ENCODE measurements around the gene PON3. TPM values are rescaled to one million over a fixed set of nuclear protein-coding genes. Genes with fewer than 3 reads are reported as not detected.

PON3 gene
- total RNA-seq, 1 donor from 2014 or later, result not detected

GRCh38 chr7:95342029-95342428 lies 54.1 kb downstream of the PON3 start:
- no peak for DNase-seq (ENCODE audit: low read depth)

GRCh38 chr7:95340491-95340890 lies 55.7 kb downstream of the PON3 start:
- DNase-seq (ENCODE audit: low read depth), result no peak

- DNase-seq (ENCODE audit: low read depth), result no peak
These were observed 57.3 kb downstream of the PON3 start for GRCh38 chr7:95338832-95339231.

- peak; percentile 53 for DNase-seq (ENCODE audit: low read depth)
These were observed 61.1 kb downstream of the PON3 start for GRCh38 chr7:95335093-95335492.

- DNase-seq (ENCODE audit: low read depth), result peak; percentile 25
These were observed 61.7 kb downstream of the PON3 start for GRCh38 chr7:95334447-95334846.

GRCh38 chr7:95330961-95331337 lies 65.2 kb downstream of the PON3 start:
- DNase-seq (ENCODE audit: low read depth), result peak; percentile 5

GRCh38 chr7:95330204-95330960 lies 65.8 kb downstream of the PON3 start:
- DNase-seq (ENCODE audit: low read depth), result peak; percentile 58

GRCh38 chr7:95327356-95327755 lies 68.8 kb downstream of the PON3 start:
- DNase-seq (ENCODE audit: low read depth), result no peak

GRCh38 chr7:95324431-95324830 lies 71.7 kb downstream of the PON3 start, which contains the start of gene PON1:
Gene PON1, minus strand, starts transcription at chr7:95324532. Its CDS starts 57 bp downstream, at chr7:95324475.
- no peak for DNase-seq (ENCODE audit: low read depth)

- DNase-seq (ENCODE audit: low read depth), result no peak
These were observed 72.6 kb downstream of the PON3 start for GRCh38 chr7:95323410-95324129.

- DNase-seq (ENCODE audit: low read depth), result no peak
These were observed 73.3 kb downstream of the PON3 start for GRCh38 chr7:95322854-95323253.

GRCh38 chr7:95322396-95322795 lies 73.8 kb downstream of the PON3 start:
- no peak for DNase-seq (ENCODE audit: low read depth)

GRCh38 chr7:95321720-95322119 lies 74.5 kb downstream of the PON3 start:
- no peak for DNase-seq (ENCODE audit: low read depth)

- DNase-seq (ENCODE audit: low read depth), result no peak
These were observed 75.5 kb downstream of the PON3 start for GRCh38 chr7:95320651-95321050.

- no peak for DNase-seq (ENCODE audit: low read depth)
These were observed 76.6 kb downstream of the PON3 start for GRCh38 chr7:95319570-95319969.

GRCh38 chr7:95318501-95319100 lies 77.6 kb downstream of the PON3 start:
- no peak for DNase-seq (ENCODE audit: low read depth)

GRCh38 chr7:95317966-95318365 lies 78.2 kb downstream of the PON3 start:
- DNase-seq (ENCODE audit: low read depth), result no peak

- DNase-seq (ENCODE audit: low read depth), result no peak
These were observed 78.6 kb downstream of the PON3 start for GRCh38 chr7:95317546-95317945.

- DNase-seq (ENCODE audit: low read depth), result no peak
These were observed 79.6 kb downstream of the PON3 start for GRCh38 chr7:95316588-95316987.

GRCh38 chr7:95312561-95312960 lies 83.6 kb downstream of the PON3 start:
- no peak for DNase-seq (ENCODE audit: low read depth)

- no peak for DNase-seq (ENCODE audit: low read depth)
These were observed 84.8 kb downstream of the PON3 start for GRCh38 chr7:95311389-95311788.

- DNase-seq (ENCODE audit: low read depth), result peak; percentile 35
These were observed 86.2 kb downstream of the PON3 start for GRCh38 chr7:95309951-95310350.

Measured in myocyte (in vitro differentiated cells).